Gastrocnemius medialis (tissue), 4 donors: ENCODE data around the gene ASTN2. TPM values are rescaled to one million over a fixed set of nuclear protein-coding genes. Genes with fewer than 3 reads are reported as not detected.

Source experiments
- ATAC-seq, 2 donors: fragments of 150-250 bp; one replicate each; pipeline ENCODE4 v1.9.1; 2016
- DNase-seq, 2 donors: peaks; one replicate each; pipeline ENCODE4 v3.0.0-alpha.2; 2019
- H3K27ac ChIP-seq, 4 donors: fragments of 200-600 bp; sonication (generic); 1 replicate in 1 of 4; 2 replicates in 3 of 4; pipeline ENCODE4 v1.5.1; 2016 to 2018; ENCODE audit warnings: mild to moderate bottlenecking in 2 of 4, moderate library complexity in 1 of 4
- H3K27me3 ChIP-seq, 3 donors: fragments of 200-600 bp; sonication (generic) in 2 of 3; 1 replicate in 1 of 3; 2 replicates in 2 of 3; pipeline versions ENCODE4 v1.5.1 to v1.6.0; 2016 to 2019; ENCODE audit warnings: mild to moderate bottlenecking in 1 of 3, moderate library complexity in 1 of 3
- H3K36me3 ChIP-seq, 2 donors: fragments of 200-600 bp; sonication (generic) in 1 of 2; one replicate each; pipeline ENCODE4 v1.5.1; 2017 to 2018
- H3K4me1 ChIP-seq, 2 donors: fragments of 200-600 bp; sonication (generic) in 1 of 2; one replicate each; pipeline ENCODE4 v1.5.1; 2016 to 2017; ENCODE audit warnings: mild to moderate bottlenecking in 2 of 2
- H3K4me3 ChIP-seq, 4 donors: fragments of 200-600 bp; sonication (generic) in 3 of 4; 1 replicate in 1 of 4; 2 replicates in 3 of 4; pipeline ENCODE4 v1.5.1; 2016 to 2019; ENCODE audit warnings: mild to moderate bottlenecking in 2 of 4
- H3K9me3 ChIP-seq, 3 donors: fragments of 200-600 bp; sonication (generic) in 2 of 3; 1 replicate in 1 of 3; 2 replicates in 2 of 3; pipeline ENCODE4 v1.5.1; 2016 to 2019
- CTCF ChIP-seq, 5 experiments: fragments of 450-650 bp in 3 of 5; fragments of 200-600 bp in 2 of 5; sonication (generic) in 2 of 5; IDR thresholded peaks in 4 of 5; conservative IDR thresholded peaks in 1 of 5; 1 replicate in 4 of 5; 2 replicates in 1 of 5; pipeline ENCODE4 v1.5.1; 2016 to 2019; ENCODE audit warnings: antibody characterized with exemption in 5 of 5, mild to moderate bottlenecking in 3 of 5, moderate library complexity in 3 of 5
- POLR2A ChIP-seq, 2 donors: fragments of 450-650 bp; IDR thresholded peaks; one replicate each; pipeline ENCODE4 v1.6.1; 2017; ENCODE audit warnings: antibody characterized with exemption in 2 of 2, mild to moderate bottlenecking in 2 of 2, moderate library complexity in 2 of 2
- in situ Hi-C, 4 donors: fragments of 200-750 bp; cut with MboI; loops; one replicate each; pipeline versions ENCODE4 v1.15.0 to v1.8.0; 2017; ENCODE audit warnings: low sequenced_read_pairs in 4 of 4
- intact Hi-C: fragments of 100-400 bp; cut with DNase I; formaldehyde crosslinking; loops from one replicate; pipeline ENCODE4 v1.15.1; 2023; ENCODE audit warnings: low total_unique reads
- total RNA-seq, 4 donors: library from RNA; depleted of rRNA; stranded (reverse); fragments of >200 nt; gene quantifications; one replicate each; pipeline versions ENCODE4 v1.1.0 to v1.2.3, GENCODE V29; 2016

ASTN2 gene
- total RNA-seq, 4 donors from 2014 or later, result 2.5 to 4.6 (median 3.7) TPM

GRCh38 chr9:117242082-117242481, 172.8 kb downstream of the ASTN2 start:
- intact Hi-C loops (no loop called here), in situ Hi-C loops (loop anchor here in 1 of 4 donors (25.0 kb wide), 1 partner anchor 105 kb away; no protein-coding TSS in a partner anchor)
- TF ChIP-seq CTCF (IDR thresholded peaks at IDR 0.05 in 4 of 5, conservative IDR thresholded peaks at IDR 0.05 in 1 of 5), result no peak
- TF ChIP-seq POLR2A (IDR thresholded peaks at IDR 0.05), result no peak

GRCh38 chr9:117239428-117239827, 175.4 kb downstream of the ASTN2 start:
- Histone ChIP-seq H3K27me3 (peaks cover 0 to 3% (median 0%) of the 10 kb centered on the region in 3 donors), H3K9me3 (no peaks in the 10 kb centered on the region), H3K27ac (no peak overlapping the region), H3K4me1 (no peaks in the 10 kb centered on the region), H3K4me3 (no peak overlapping the region), H3K36me3 (no peaks in the 10 kb centered on the region)
- TF ChIP-seq CTCF (IDR thresholded peaks at IDR 0.05 in 4 of 5, conservative IDR thresholded peaks at IDR 0.05 in 1 of 5), result no peak
- no peak for TF ChIP-seq POLR2A (IDR thresholded peaks at IDR 0.05)
- in situ Hi-C loops (loop anchor here in 1 of 4 donors (25.0 kb wide), 1 partner anchor 102 kb away; no protein-coding TSS in a partner anchor), intact Hi-C loops (no loop called here)
- no peak for DNase-seq
- no peak for ATAC-seq

More at GRCh38 chr9:117242082-117242481, 172.8 kb downstream of the ASTN2 start:
- Histone ChIP-seq H3K36me3 (no peaks in the 10 kb centered on the region), H3K4me1 (no peaks in the 10 kb centered on the region), H3K9me3 (no peaks in the 10 kb centered on the region), H3K27ac (no peak overlapping the region), H3K27me3 (peaks cover 0 to 3% (median 0%) of the 10 kb centered on the region in 3 donors), H3K4me3 (no peak overlapping the region)
- no peak for ATAC-seq
- DNase-seq, result no peak

- H3K36me3 ChIP-seq, result no peaks in the 10 kb centered on the region
- H3K27ac ChIP-seq, result no peak overlapping the region
- H3K4me1 ChIP-seq, result no peaks in the 10 kb centered on the region
- in situ Hi-C loops (loop anchor here in 1 of 4 donors (25.0 kb wide), 1 partner anchor 97 kb away; no protein-coding TSS in a partner anchor), intact Hi-C loops (no loop called here)
- H3K9me3 ChIP-seq, result no peaks in the 10 kb centered on the region
- no peaks in the 10 kb centered on the region for H3K27me3 ChIP-seq
- DNase-seq (no peak), ATAC-seq (no peak)
- no peak overlapping the region for H3K4me3 ChIP-seq
- TF ChIP-seq POLR2A (IDR thresholded peaks at IDR 0.05) (no peak), CTCF (IDR thresholded peaks at IDR 0.05 in 4 of 5, conservative IDR thresholded peaks at IDR 0.05 in 1 of 5) (no peak)
Measured at GRCh38 chr9:117234103-117234502, 180.8 kb downstream of the ASTN2 start.

GRCh38 chr9:117233016-117233415, 181.8 kb downstream of the ASTN2 start:
- TF ChIP-seq POLR2A (IDR thresholded peaks at IDR 0.05), result no peak
- no peak for TF ChIP-seq CTCF (IDR thresholded peaks at IDR 0.05 in 4 of 5, conservative IDR thresholded peaks at IDR 0.05 in 1 of 5)
- intact Hi-C loops, result no loop called here
- DNase-seq (no peak), ATAC-seq (no peak)
- in situ Hi-C loops, result loop anchor here in 1 of 4 donors (25.0 kb wide), 1 partner anchor 96 kb away; no protein-coding TSS in a partner anchor
- no peaks in the 10 kb centered on the region for H3K27me3 ChIP-seq
- no peak overlapping the region for H3K27ac ChIP-seq
- H3K4me3 ChIP-seq, result no peak overlapping the region
- no peaks in the 10 kb centered on the region for H3K4me1 ChIP-seq
- H3K9me3 ChIP-seq, result no peaks in the 10 kb centered on the region
- H3K36me3 ChIP-seq, result no peaks in the 10 kb centered on the region

- no peak for ATAC-seq
Measured at GRCh38 chr9:117232281-117232680, 182.6 kb downstream of the ASTN2 start.

More at GRCh38 chr9:117232281-117232680, 182.6 kb downstream of the ASTN2 start:
- Histone ChIP-seq H3K27me3 (no peaks in the 10 kb centered on the region), H3K4me3 (no peak overlapping the region), H3K27ac (no peak overlapping the region), H3K36me3 (no peaks in the 10 kb centered on the region), H3K9me3 (no peaks in the 10 kb centered on the region), H3K4me1 (no peaks in the 10 kb centered on the region)
- intact Hi-C loops (no loop called here), in situ Hi-C loops (loop anchor here in 1 of 4 donors (25.0 kb wide), 1 partner anchor 95 kb away; no protein-coding TSS in a partner anchor)
- TF ChIP-seq POLR2A (IDR thresholded peaks at IDR 0.05) (no peak), CTCF (IDR thresholded peaks at IDR 0.05 in 4 of 5, conservative IDR thresholded peaks at IDR 0.05 in 1 of 5) (no peak)
- DNase-seq, result no peak
